Gastroesophageal sphincter (tissue), 4 donors: ENCODE results near the gene SLC28A1. TPM values are rescaled to one million over a fixed set of nuclear protein-coding genes. Genes with fewer than 3 reads are reported as not detected.

Source experiments
- ATAC-seq: fragments of 150-250 bp; one replicate; pipeline ENCODE4 v1.9.1; 2016; ENCODE audit warnings: mild to moderate bottlenecking, moderate library complexity
- H3K27ac ChIP-seq, 4 donors: fragments of 200-600 bp; sonication (generic) in 3 of 4; 1 replicate in 3 of 4; 2 replicates in 1 of 4; pipeline ENCODE4 v1.5.1; 2016 to 2019
- H3K27me3 ChIP-seq: fragments of 200-600 bp; sonication (generic); one replicate; pipeline ENCODE4 v1.5.1; 2019
- H3K36me3 ChIP-seq, 2 donors: fragments of 200-600 bp; sonication (generic); one replicate each; pipeline ENCODE4 v1.5.1; 2019; ENCODE audit warnings: control low read depth in 1 of 2
- H3K4me1 ChIP-seq, 3 donors: fragments of 200-600 bp; sonication (generic); 1 replicate in 2 of 3; 2 replicates in 1 of 3; pipeline ENCODE4 v1.5.1; 2016 to 2019; ENCODE audit warnings: control low read depth in 2 of 3
- H3K4me3 ChIP-seq, 2 donors: fragments of 200-600 bp; sonication (generic); one replicate each; pipeline ENCODE4 v1.5.1; 2019; ENCODE audit warnings: mild to moderate bottlenecking in 1 of 2, moderate library complexity in 1 of 2
- H3K9me3 ChIP-seq, 3 donors: fragments of 200-600 bp; sonication (generic); one replicate each; pipeline ENCODE4 v1.5.1; 2017 to 2019; ENCODE audit warnings: control low read depth in 2 of 3
- EP300 ChIP-seq: sonication (generic); formaldehyde crosslinking; IDR thresholded peaks from one replicate; pipeline ENCODE4 v1.6.1; 2017; ENCODE audit warnings: antibody characterized with exemption, mild to moderate bottlenecking
- POLR2A ChIP-seq, 2 donors: fragments of 450-650 bp; IDR thresholded peaks; one replicate each; pipeline ENCODE4 v1.6.1; 2017; ENCODE audit warnings: antibody characterized with exemption in 2 of 2, mild to moderate bottlenecking in 2 of 2, moderate library complexity in 1 of 2
- POLR2AphosphoS5 ChIP-seq: sonication (generic); formaldehyde crosslinking; IDR thresholded peaks from one replicate; pipeline ENCODE4 v1.6.1; 2017; ENCODE audit warnings: antibody characterized with exemption
- WGBS, 2 donors: methylation state at CpG; one replicate each; pipeline ENCODE4 v1.1.5; 2018; ENCODE audit warnings: low coverage in 1 of 2; 5-methylcytosine and 5-hydroxymethylcytosine counted together
- total RNA-seq, 4 donors: library from RNA; depleted of rRNA; stranded (reverse); fragments of >200 nt; gene quantifications; one replicate each; pipeline ENCODE4 v1.1.0, GENCODE V29; 2016
- TF ChIP-seq, protein P1 (sequence below), 4 experiments: fragments of 200-600 bp in 2 of 4; fragments of 450-650 bp in 2 of 4; sonication (generic) in 1 of 4; IDR thresholded peaks; one replicate each; pipeline ENCODE4 v1.5.1; 2017 to 2019; ENCODE audit warnings: antibody characterized with exemption in 4 of 4, mild to moderate bottlenecking in 2 of 4, moderate library complexity in 2 of 4

SLC28A1 gene
- total RNA-seq, 4 donors from 2014 or later = not detected

DNA sequence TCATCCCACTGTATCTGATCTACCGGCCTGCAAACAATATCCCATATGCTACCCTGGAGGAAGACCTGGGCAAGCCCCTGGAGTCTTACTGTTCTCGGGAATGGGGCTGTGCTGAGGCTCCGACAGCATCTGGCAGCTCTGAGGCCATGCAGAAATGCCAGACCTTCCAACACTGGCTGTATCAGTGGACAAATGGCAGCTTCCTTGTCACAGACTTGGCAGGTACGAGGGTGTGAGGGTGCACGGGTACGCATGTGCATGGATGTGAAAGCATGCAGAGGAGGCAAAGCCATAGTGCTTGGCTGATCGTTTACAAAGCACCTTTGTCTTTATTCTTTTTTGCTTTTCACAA is 20.0 kb upstream of the SLC28A1 start:
- H3K27ac ChIP-seq = peak overlapping the region in 1 of 4 donors; percentile 16
- 58 to 60% methylated on average over 2 to 4 of the region's 7 CpGs for WGBS, 2 donors
- peaks cover 0 to 74% of the 10 kb centered on the region in 2 donors for H3K36me3 ChIP-seq
- no peaks in the 10 kb centered on the region for H3K27me3 ChIP-seq
- ATAC-seq = no peak
- no peaks in the 10 kb centered on the region for H3K9me3 ChIP-seq
- TF ChIP-seq EP300 (no peak), POLR2AphosphoS5 (no peak), POLR2A (IDR thresholded peaks at IDR 0.05) (no peak)
- TF ChIP-seq, protein P1, sequence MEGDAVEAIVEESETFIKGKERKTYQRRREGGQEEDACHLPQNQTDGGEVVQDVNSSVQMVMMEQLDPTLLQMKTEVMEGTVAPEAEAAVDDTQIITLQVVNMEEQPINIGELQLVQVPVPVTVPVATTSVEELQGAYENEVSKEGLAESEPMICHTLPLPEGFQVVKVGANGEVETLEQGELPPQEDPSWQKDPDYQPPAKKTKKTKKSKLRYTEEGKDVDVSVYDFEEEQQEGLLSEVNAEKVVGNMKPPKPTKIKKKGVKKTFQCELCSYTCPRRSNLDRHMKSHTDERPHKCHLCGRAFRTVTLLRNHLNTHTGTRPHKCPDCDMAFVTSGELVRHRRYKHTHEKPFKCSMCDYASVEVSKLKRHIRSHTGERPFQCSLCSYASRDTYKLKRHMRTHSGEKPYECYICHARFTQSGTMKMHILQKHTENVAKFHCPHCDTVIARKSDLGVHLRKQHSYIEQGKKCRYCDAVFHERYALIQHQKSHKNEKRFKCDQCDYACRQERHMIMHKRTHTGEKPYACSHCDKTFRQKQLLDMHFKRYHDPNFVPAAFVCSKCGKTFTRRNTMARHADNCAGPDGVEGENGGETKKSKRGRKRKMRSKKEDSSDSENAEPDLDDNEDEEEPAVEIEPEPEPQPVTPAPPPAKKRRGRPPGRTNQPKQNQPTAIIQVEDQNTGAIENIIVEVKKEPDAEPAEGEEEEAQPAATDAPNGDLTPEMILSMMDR (IDR thresholded peaks at IDR 0.05) = no peak
- H3K4me1 ChIP-seq = peaks cover 0 to 13% (median 9%) of the 10 kb centered on the region in 3 donors
- H3K4me3 ChIP-seq = no peak overlapping the region

DNA sequence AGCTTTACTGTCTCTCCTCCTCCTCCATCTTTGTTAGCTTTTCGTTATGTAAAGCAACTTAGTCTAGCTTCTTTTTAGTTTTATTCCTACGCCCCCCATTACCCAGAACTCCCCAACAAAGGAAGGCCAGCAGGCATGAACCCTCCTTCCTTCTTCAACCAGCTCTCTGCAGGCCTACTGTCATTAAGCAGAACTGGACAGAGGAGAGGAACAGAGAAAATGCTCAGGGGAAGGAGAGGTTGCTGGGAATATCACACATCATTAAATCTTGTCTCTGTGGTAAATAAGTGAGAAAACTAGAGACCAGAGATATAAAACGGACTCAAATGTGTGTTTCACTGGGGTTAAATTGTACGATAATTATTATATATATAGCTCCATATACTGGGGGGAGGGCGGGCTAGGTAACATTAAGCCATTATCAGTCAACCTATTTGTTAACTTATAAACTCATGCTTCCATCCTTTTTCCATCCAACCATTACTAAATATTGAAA is 19.3 kb upstream of the SLC28A1 start:
- no peak for ATAC-seq
- 88 to 93% methylated on average over 5 of the region's 5 CpGs for WGBS, 2 donors
- Histone ChIP-seq H3K4me1 (peaks cover 0 to 13% (median 9%) of the 10 kb centered on the region in 3 donors), H3K27ac (no peak overlapping the region), H3K9me3 (no peaks in the 10 kb centered on the region), H3K27me3 (no peaks in the 10 kb centered on the region), H3K36me3 (peaks cover 0 to 73% of the 10 kb centered on the region in 2 donors), H3K4me3 (no peak overlapping the region)
- TF ChIP-seq POLR2AphosphoS5 (no peak), EP300 (no peak), POLR2A (IDR thresholded peaks at IDR 0.05) (no peak)
- TF ChIP-seq, protein P1 (IDR thresholded peaks at IDR 0.05) = no peak

DNA sequence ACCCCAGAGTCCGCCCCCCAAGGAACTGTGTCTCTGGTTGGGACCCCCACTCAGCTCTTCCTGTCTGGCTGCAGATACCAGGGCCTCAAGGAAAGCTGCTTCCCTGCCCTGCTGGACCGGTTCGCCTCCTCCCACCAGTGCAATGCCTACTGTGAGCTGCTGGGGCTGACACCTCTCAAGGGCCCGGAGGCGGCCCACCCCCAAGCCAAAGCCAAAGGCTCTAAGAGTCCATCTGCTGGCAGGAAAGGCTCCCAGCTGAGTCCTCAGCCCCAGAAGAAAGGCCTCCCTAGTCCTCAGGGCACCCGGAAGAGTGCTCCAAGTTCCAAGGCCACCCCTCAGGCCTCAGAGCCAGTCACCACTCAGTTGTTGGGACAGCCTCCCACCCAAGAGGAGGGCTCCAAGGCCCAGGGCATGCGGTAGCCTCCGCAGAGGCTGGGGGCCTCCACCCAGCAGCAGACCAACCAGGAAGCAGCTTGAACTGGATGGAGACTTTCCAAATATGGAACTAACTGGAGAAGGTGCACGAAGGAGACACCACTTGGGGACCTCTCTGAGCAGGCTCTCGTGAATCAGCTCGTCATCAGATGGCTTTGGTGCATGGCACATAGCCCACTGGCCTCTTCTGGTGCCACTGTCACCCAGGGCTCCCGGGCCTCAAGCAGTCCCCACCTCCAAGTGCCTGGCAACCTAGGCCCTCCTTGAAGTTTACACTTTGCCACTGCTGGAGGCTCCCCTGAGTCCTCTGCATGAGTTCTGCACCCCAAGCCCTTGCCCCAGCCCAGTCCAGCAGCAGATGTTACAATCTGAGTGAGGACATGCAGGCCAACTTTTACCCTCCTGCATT is 16.2 kb upstream of the SLC28A1 start:
- Histone ChIP-seq H3K27me3 (no peaks in the 10 kb centered on the region), H3K27ac (no peak overlapping the region), H3K4me1 (peaks cover 0 to 13% (median 9%) of the 10 kb centered on the region in 3 donors), H3K36me3 (peaks cover 0 to 61% of the 10 kb centered on the region in 2 donors), H3K4me3 (no peak overlapping the region), H3K9me3 (no peaks in the 10 kb centered on the region)
- no peak for ATAC-seq
- TF ChIP-seq EP300 (no peak), POLR2A (IDR thresholded peaks at IDR 0.05) (no peak), POLR2AphosphoS5 (no peak)
- TF ChIP-seq, protein P1 (IDR thresholded peaks at IDR 0.05) = no peak
- WGBS, 2 donors = 86 to 96% methylated on average over 4 of the region's 12 CpGs

DNA sequence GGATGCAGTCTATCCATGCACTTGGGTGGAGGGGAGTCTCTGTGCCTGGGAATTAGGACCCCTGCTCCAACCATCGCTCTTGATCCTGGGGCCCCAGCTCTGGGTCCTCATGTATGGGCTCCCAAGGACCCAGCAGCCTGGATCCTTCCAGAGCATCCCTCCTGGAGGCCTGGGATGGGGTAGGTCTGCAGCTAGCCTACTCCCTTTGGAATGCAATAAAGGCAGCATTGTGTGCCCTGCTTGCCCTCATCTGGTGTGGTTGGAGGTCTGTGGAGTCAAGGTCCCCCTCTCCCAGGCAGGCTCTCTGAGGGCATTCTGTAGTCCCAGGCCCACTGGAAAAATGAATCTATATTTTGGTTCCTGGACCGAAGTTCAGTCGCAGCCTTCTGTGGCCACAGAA is 15.0 kb upstream of the SLC28A1 start:
- TF ChIP-seq POLR2AphosphoS5 (no peak), EP300 (no peak), POLR2A (IDR thresholded peaks at IDR 0.05) (no peak)
- TF ChIP-seq, protein P1 (IDR thresholded peaks at IDR 0.05) = no peak
- no peak for ATAC-seq
- Histone ChIP-seq H3K27ac (no peak overlapping the region), H3K27me3 (no peaks in the 10 kb centered on the region), H3K4me3 (no peak overlapping the region), H3K4me1 (peaks cover 0 to 2% (median 0%) of the 10 kb centered on the region in 3 donors), H3K9me3 (no peaks in the 10 kb centered on the region), H3K36me3 (peaks cover 0 to 49% of the 10 kb centered on the region in 2 donors)
- WGBS, 2 donors = no CpG with 5 or more reads among the region's 3 CpGs
